ENCODE measurements around the gene GALR2. TPM values are rescaled to one million over a fixed set of nuclear protein-coding genes. Genes with fewer than 3 reads are reported as not detected.
"Not testable (repeated sequence)": the region's sequence is repeated elsewhere in the genome, so short reads cannot be mapped to it uniquely, and the experiment has no call there.

Gene GALR2
- total and polyA plus RNA-seq, 9 donors: 0.16 TPM; not detected in 8

DNA sequence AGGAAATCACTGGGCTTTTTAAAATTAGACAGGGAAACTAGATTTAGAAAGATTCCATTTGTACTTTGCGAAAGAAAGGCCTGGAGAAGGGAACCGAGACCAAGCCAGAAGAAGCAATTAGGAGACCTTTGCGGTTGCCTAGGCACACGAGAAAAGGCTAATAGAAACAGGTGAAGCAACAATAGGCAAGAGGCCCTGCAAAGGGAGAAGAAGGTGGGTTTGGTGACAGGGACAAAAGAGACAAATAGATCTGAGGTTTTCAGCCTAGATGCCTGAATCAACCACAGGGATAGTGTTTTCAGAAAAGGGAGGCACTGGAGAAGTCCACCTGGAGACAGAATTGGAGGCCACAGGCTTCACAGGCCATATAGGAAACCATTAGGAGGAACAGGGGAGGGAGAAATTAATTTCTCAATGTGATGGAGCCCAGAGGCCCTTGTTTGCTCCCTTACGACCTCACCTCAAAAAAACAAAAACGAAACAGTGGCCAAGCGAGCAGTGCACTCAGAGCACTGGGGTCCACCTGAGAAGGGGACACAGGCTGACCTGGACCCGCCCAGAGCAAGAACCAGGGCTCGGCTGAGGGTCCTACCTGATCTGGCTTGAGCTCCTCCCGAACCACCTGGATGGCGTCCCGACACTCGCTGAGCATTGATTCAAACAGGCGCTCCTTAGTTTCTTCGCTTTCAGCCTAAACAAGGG lies 24.6 kb upstream of the GALR2 start:
- no peaks in the 10 kb centered on the region for H3K9me3 ChIP-seq (replicated peaks; ENCODE audit: control insufficient read depth, low read depth, low read length)
- 93% methylated on average over 14 of the region's 15 CpGs for WGBS (ENCODE audit: insufficient coverage)
- no peaks in the 10 kb centered on the region for H3K4me1 ChIP-seq (ENCODE audit: control insufficient read depth, insufficient read depth, low read length)
- no peaks in the 10 kb centered on the region for H3K27me3 ChIP-seq (ENCODE audit: control insufficient read depth, insufficient read depth, low read length)
- peaks cover 73% of the 10 kb centered on the region for H3K36me3 ChIP-seq (ENCODE audit: control insufficient read depth, insufficient read depth, low read length)
- no peak overlapping the region for H3K27ac ChIP-seq (ENCODE audit: low read length)
- no peak overlapping the region for H3K4me3 ChIP-seq (ENCODE audit: low read length)
- no peak for DNase-seq

DNA sequence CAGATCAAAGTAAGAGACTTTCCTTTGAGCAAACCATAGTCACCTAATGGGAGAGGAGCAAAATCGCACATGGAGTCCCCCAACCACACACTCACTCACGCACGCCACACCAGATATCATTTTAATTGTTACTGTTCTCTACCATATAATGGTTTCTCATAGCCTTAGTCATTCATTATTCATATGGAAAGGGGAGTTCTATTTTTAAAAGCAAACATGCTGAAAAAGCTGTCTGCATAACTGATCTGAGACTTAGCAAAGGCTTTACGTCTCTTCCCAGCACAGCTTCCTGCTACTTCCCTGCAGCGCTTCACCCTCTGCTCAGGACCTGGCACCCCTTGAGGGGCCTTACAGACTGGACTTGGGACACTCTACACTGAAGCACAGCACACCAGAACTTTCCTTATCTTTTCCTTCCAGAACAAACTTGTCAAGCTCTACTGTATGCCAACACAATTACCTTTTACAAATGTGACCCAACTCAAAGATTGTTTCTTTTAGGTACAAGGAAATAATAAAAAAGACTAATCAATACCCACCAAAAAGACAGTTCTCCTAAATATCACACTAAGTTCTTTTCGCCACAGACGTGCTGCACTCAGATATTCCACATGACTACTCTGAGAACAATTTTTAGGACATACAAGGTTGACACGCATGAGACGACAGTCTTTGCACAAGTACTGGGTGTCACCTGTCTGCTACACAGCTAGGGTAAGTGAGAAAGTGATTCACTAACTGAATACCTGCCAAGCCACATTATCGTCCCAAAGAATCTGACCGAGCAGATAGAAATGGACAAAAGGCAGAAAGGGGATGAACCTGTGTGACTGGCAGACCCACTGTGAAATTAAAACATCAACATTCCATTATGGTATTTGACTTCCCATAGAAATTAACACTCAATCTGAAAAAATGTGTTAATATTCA lies 23.8 kb upstream of the GALR2 start:
- Histone ChIP-seq H3K9me3 (replicated peaks; ENCODE audit: control insufficient read depth, low read depth, low read length) (no peaks in the 10 kb centered on the region), H3K4me1 (ENCODE audit: control insufficient read depth, insufficient read depth, low read length) (no peaks in the 10 kb centered on the region), H3K36me3 (ENCODE audit: control insufficient read depth, insufficient read depth, low read length) (peaks cover 69% of the 10 kb centered on the region), H3K27me3 (ENCODE audit: control insufficient read depth, insufficient read depth, low read length) (no peaks in the 10 kb centered on the region), H3K4me3 (ENCODE audit: low read length) (no peak overlapping the region), H3K27ac (ENCODE audit: low read length) (no peak overlapping the region)
- WGBS (ENCODE audit: insufficient coverage): 93% methylated on average over 2 of the region's 11 CpGs
- no peak for DNase-seq

DNA sequence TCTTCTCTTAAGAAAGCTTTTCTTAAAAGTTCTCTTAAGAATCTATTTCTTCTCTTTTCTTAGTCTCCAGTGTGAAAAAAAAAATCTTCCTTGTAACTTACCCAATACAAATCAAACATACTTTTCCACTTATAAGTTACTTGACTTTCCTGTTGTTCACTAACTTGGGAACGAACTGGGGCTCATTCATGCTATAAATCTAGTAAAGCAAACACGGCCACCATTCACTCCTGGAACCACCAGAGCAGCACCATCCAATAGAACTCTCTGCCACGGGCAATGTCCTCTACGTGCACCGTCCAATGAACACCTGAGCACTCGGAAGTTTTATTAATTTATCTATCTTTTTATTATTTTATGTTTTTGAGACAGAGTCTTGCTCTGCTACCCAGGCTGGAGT lies 23.0 kb upstream of the GALR2 start:
- Histone ChIP-seq H3K27me3 (ENCODE audit: control insufficient read depth, insufficient read depth, low read length) (no peaks in the 10 kb centered on the region), H3K27ac (ENCODE audit: low read length) (no peak overlapping the region), H3K9me3 (replicated peaks; ENCODE audit: control insufficient read depth, low read depth, low read length) (no peaks in the 10 kb centered on the region), H3K36me3 (ENCODE audit: control insufficient read depth, insufficient read depth, low read length) (peaks cover 69% of the 10 kb centered on the region), H3K4me1 (ENCODE audit: control insufficient read depth, insufficient read depth, low read length) (no peaks in the 10 kb centered on the region), H3K4me3 (ENCODE audit: low read length) (no peak overlapping the region)
- DNase-seq: no peak
- WGBS (ENCODE audit: insufficient coverage): 88% methylated on average over 2 of the region's 6 CpGs

DNA sequence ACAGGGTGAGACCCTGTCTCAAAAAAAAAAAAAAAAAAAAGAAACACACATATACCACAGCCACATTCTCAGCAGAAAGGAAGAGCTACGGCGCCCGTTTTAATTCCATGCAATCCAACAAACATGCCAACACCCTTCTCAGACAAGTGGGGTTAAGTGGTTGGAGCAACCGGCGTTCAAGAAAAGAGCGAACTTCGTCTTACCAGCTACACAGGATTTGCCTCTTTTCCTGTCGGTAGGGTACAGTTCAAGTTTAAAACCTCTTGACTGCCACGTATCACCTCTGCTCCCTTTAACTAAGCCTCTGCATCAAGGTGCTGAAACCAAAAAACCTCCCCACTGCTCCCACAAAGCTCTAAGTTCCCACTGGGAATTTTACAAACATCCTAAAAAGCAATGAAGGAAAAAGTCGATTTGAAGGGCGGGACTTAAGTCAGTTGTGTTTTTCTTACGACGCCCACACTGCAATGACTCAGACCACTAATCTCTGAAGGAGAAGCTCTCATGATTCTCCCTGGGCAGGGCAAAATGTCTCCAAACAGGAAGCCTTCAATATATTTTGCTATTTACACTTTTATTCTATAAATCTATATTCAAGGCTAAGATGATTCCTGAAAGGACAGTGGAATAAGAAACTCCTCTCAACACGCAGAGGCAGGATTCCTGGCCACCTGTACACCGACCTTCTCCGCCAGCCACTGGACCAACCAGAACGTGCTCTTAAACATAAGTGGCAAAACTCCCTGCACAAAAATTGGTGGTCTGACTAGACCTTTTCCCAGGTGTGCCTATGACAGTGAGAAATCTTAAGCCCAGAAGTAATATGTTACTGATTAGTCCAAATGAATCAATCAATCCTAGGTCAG lies 21.1 kb upstream of the GALR2 start:
- H3K9me3 ChIP-seq (replicated peaks; ENCODE audit: control insufficient read depth, low read depth, low read length): no peaks in the 10 kb centered on the region
- peaks cover 70% of the 10 kb centered on the region for H3K36me3 ChIP-seq (ENCODE audit: control insufficient read depth, insufficient read depth, low read length)
- no peaks in the 10 kb centered on the region for H3K4me1 ChIP-seq (ENCODE audit: control insufficient read depth, insufficient read depth, low read length)
- H3K27ac ChIP-seq (ENCODE audit: low read length): no peak overlapping the region
- H3K27me3 ChIP-seq (ENCODE audit: control insufficient read depth, insufficient read depth, low read length): no peaks in the 10 kb centered on the region
- H3K4me3 ChIP-seq (ENCODE audit: low read length): no peak overlapping the region
- WGBS (ENCODE audit: insufficient coverage): 92% methylated on average over 7 of the region's 17 CpGs
- no peak for DNase-seq

DNA sequence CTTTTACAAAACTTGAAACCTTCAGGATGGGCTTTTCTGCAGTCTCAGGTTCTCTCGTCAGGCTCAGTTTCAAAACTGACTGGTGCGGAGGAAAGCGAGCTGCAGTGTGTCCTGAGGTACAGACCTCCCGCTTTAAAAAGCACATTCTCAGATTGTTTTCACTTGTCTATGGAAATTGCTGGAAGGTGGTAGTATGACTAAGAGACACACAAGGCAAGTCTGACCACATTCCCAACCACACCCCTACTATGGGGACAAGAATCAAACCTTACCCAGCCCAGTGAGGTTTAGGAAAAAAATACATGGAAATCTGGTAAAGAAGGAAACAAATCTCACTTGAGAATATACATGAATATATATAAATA lies 20.5 kb upstream of the GALR2 start:
- no peaks in the 10 kb centered on the region for H3K4me1 ChIP-seq (ENCODE audit: control insufficient read depth, insufficient read depth, low read length)
- H3K9me3 ChIP-seq (replicated peaks; ENCODE audit: control insufficient read depth, low read depth, low read length): no peaks in the 10 kb centered on the region
- H3K4me3 ChIP-seq (ENCODE audit: low read length): no peak overlapping the region
- H3K27me3 ChIP-seq (ENCODE audit: control insufficient read depth, insufficient read depth, low read length): no peaks in the 10 kb centered on the region
- H3K36me3 ChIP-seq (ENCODE audit: control insufficient read depth, insufficient read depth, low read length): peaks cover 69% of the 10 kb centered on the region
- 78% methylated on average over 1 of the region's 4 CpGs for WGBS (ENCODE audit: insufficient coverage)
- no peak for DNase-seq
- H3K27ac ChIP-seq (ENCODE audit: low read length): no peak overlapping the region

DNA sequence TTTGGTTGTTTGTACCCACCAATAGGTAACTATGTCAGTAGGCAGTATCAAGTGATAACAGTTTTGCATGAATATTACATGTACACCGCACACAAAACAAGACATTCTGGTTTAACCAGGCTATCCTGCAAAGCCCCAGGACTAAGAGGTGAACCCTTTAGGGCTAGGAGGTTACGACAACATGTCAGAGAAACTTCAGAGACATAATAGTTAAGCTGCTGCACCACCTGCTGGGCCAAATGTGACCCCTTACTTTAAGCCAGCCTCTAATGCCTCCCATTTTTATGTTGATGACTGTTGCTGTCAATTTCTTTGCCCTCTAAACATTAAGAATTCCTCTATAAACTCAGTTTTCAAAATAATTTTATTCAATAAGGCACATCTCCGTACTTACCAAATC lies 17.7 kb upstream of the GALR2 start:
- no peak for DNase-seq
- WGBS (ENCODE audit: insufficient coverage): 83% methylated on average over 1 of the region's 3 CpGs
- Histone ChIP-seq H3K27ac (ENCODE audit: low read length) (no peak overlapping the region), H3K4me1 (ENCODE audit: control insufficient read depth, insufficient read depth, low read length) (no peaks in the 10 kb centered on the region), H3K27me3 (ENCODE audit: control insufficient read depth, insufficient read depth, low read length) (no peaks in the 10 kb centered on the region), H3K36me3 (ENCODE audit: control insufficient read depth, insufficient read depth, low read length) (peaks cover 71% of the 10 kb centered on the region), H3K4me3 (ENCODE audit: low read length) (no peak overlapping the region), H3K9me3 (replicated peaks; ENCODE audit: control insufficient read depth, low read depth, low read length) (no peaks in the 10 kb centered on the region)

DNA sequence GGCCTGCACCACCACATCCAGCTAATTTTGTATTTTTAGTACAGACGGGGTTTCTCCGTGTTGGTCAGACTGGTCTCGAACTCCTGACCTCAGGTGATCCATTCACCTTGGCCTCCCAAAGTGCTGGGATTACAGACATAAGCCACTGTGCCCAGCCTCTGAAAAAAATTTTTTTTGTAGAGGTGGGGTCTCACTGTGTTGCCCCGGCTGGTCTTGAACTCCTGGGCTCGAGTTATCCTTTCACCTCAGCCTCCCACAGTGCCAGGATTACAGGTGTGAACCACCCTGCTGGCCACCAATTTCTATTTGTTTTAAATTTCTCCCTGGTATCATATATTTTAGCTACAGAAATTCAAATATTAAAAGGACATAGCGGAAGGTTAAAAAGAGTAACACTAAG lies 16.3 kb upstream of the GALR2 start:
- DNase-seq; H3K27ac ChIP-seq (ENCODE audit: low read length); H3K4me1 ChIP-seq (ENCODE audit: control insufficient read depth, insufficient read depth, low read length); H3K9me3 ChIP-seq (replicated peaks; ENCODE audit: control insufficient read depth, low read depth, low read length); H3K4me3 ChIP-seq (ENCODE audit: low read length); H3K27me3 ChIP-seq (ENCODE audit: control insufficient read depth, insufficient read depth, low read length): not testable (repeated sequence)
- WGBS (ENCODE audit: insufficient coverage): 80% methylated on average over 1 of the region's 6 CpGs
- H3K36me3 ChIP-seq (ENCODE audit: control insufficient read depth, insufficient read depth, low read length): peaks cover 67% of the 10 kb centered on the region

DNA sequence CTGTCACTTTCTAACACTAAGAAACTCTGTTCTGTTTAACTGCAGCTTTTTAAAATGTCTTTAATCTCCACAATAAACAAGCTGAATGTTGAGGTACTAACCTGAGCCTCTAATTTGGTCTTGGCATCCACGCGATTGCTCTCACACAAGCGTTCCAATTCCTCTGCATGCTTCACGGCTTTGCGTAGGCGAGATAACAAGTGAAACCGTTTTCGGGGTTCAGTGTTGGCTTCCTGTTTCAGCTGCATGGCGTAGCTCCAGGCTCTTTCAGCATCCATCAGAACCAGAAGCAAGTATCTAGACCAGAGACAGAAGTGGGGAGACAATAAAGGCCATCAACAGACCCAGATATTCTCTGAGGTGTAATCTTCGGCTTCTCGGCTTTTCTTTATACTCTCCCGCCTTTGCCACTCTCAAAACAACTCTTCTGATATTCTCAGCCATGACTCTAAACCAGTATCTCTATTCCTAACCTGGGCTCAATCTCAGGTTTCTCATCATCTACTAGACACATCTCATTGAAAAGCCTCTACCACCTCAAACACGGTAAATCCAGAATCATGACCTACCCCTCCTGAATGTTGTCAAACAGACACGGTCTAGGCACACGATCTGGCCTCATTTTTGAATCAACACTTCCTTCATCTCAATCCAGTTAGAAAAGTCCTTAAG lies 10.6 kb upstream of the GALR2 start:
- 94% methylated on average over 15 of the region's 15 CpGs for WGBS (ENCODE audit: insufficient coverage)
- DNase-seq: no peak
- H3K4me1 ChIP-seq (ENCODE audit: control insufficient read depth, insufficient read depth, low read length): no peaks in the 10 kb centered on the region
- no peaks in the 10 kb centered on the region for H3K27me3 ChIP-seq (ENCODE audit: control insufficient read depth, insufficient read depth, low read length)
- no peak overlapping the region for H3K27ac ChIP-seq (ENCODE audit: low read length)
- no peak overlapping the region for H3K4me3 ChIP-seq (ENCODE audit: low read length)
- H3K9me3 ChIP-seq (replicated peaks; ENCODE audit: control insufficient read depth, low read depth, low read length): no peaks in the 10 kb centered on the region
- peaks cover 72% of the 10 kb centered on the region for H3K36me3 ChIP-seq (ENCODE audit: control insufficient read depth, insufficient read depth, low read length)

DNA sequence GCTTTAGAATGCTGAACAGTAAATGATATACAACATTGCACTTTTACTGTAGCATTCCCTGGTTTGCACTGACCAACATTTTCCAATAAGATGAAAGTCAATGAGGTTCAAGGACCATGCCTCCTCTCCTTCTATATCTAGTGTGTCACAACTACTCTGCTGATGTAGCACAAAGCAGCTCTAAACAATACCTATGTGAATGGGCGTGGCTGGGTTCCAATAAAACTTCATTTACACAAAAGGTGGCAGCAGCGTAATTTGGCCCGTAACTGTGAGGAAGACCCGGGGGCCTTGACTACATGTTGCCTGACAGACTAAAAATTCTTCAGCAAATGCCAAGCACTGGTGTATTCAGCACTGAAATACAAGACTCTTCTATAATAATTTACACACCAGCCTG lies 8.8 kb upstream of the GALR2 start:
- no peak overlapping the region for H3K27ac ChIP-seq (ENCODE audit: low read length)
- H3K9me3 ChIP-seq (replicated peaks; ENCODE audit: control insufficient read depth, low read depth, low read length): no peaks in the 10 kb centered on the region
- peaks cover 3% of the 10 kb centered on the region for H3K4me1 ChIP-seq (ENCODE audit: control insufficient read depth, insufficient read depth, low read length)
- H3K36me3 ChIP-seq (ENCODE audit: control insufficient read depth, insufficient read depth, low read length): peaks cover 60% of the 10 kb centered on the region
- 87% methylated on average over 4 of the region's 4 CpGs for WGBS (ENCODE audit: insufficient coverage)
- H3K4me3 ChIP-seq (ENCODE audit: low read length): no peak overlapping the region
- H3K27me3 ChIP-seq (ENCODE audit: control insufficient read depth, insufficient read depth, low read length): no peaks in the 10 kb centered on the region
- no peak for DNase-seq

Data from muscle of leg (tissue), 11 donors.